Loucy (cell line): Measurements from ENCODE around the gene ROPN1B.

Experiments
- EZH2phosphoT487 ChIP-seq: fragments of 200-600 bp; IDR thresholded peaks from 2 replicates; pipeline ENCODE4 v1.6.1; 2018; ENCODE audit warnings: antibody characterized with exemption, mild to moderate bottlenecking, moderate library complexity, borderline replicate concordance
- TF ChIP-seq, protein P1 (sequence below): fragments of 200-600 bp; sonication (generic); conservative IDR thresholded peaks from 2 replicates; pipeline ENCODE4 v1.5.1; 2014; ENCODE audit warnings: mild to moderate bottlenecking, antibody characterized with exemption, low read length

DNA sequence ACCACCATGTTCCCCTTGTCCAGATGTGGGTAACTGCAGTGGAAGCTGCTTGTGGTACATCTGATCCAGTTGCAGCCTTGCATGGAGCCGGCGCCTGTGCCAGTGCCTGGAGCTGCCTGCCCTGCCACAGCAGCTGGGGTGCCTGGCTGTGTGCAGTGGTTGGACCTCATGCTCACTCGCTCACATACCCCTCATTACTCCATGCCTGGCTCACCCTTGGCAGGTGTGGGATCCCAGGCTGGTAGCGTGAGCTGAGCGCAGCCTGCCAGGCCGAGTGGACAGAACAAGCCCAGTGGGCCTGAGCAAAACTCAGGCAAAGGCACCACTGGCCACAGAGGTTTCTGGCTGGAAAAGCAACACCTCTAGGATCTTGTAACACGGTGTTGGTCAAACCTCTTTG is 35.7 kb downstream of the ROPN1B start:
- TF ChIP-seq, protein P1, sequence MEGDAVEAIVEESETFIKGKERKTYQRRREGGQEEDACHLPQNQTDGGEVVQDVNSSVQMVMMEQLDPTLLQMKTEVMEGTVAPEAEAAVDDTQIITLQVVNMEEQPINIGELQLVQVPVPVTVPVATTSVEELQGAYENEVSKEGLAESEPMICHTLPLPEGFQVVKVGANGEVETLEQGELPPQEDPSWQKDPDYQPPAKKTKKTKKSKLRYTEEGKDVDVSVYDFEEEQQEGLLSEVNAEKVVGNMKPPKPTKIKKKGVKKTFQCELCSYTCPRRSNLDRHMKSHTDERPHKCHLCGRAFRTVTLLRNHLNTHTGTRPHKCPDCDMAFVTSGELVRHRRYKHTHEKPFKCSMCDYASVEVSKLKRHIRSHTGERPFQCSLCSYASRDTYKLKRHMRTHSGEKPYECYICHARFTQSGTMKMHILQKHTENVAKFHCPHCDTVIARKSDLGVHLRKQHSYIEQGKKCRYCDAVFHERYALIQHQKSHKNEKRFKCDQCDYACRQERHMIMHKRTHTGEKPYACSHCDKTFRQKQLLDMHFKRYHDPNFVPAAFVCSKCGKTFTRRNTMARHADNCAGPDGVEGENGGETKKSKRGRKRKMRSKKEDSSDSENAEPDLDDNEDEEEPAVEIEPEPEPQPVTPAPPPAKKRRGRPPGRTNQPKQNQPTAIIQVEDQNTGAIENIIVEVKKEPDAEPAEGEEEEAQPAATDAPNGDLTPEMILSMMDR = no peak
- no peak for TF ChIP-seq EZH2phosphoT487
